ENCODE measurements around the gene RUNX3. TPM values are rescaled to one million over a fixed set of nuclear protein-coding genes. Genes with fewer than 3 reads are reported as not detected.

RUNX3 gene
- total and polyA plus RNA-seq, 2 donors (not counting 3 experiments of a cell fraction or from before 2014, with no cell fraction given) = not detected

DNA sequence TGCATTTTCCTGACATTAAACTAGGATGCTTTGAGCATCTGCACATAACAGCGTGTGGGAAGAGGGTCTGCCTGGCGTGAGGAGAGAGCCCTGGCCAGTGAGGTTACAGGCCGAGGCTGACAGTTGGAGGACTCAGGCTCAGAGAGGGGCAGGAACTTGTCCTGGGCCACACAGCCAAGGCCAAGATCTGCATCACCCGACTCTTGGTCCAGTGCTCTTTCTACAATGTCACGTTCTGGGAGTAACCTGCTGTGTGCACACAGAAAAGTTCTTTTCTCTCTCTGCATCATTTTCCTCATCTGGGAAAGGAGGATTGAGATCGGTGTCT, 42.8 kb upstream of the RUNX3 start:
- no TSS peak for BruUV-seq (replicated peaks)
- no peak overlapping the region for H2AFZ ChIP-seq (ENCODE audit: low read depth, low read length)
- no peak for DNase-seq (ENCODE audit: low read depth, low spot score)
- H3K27ac ChIP-seq (ENCODE audit: insufficient read depth, low read depth, low read length) = no peak overlapping the region
- no peaks in the 10 kb centered on the region for H3K79me2 ChIP-seq (ENCODE audit: control insufficient read depth, insufficient read depth, low read length)
- TF ChIP-seq JUN (IDR thresholded peaks at IDR 0.05; ENCODE audit: borderline replicate concordance, insufficient read depth, insufficient read length, low read depth) = no peak
- TF ChIP-seq EZH2 (IDR thresholded peaks at IDR 0.05; ENCODE audit: borderline replicate concordance, low read depth, low read length, severe bottlenecking) = no peak
- TF ChIP-seq GATA2 (IDR thresholded peaks at IDR 0.05; ENCODE audit: insufficient read depth, insufficient read length, low read depth, low read length) = no peak
- TF ChIP-seq, protein P1, sequence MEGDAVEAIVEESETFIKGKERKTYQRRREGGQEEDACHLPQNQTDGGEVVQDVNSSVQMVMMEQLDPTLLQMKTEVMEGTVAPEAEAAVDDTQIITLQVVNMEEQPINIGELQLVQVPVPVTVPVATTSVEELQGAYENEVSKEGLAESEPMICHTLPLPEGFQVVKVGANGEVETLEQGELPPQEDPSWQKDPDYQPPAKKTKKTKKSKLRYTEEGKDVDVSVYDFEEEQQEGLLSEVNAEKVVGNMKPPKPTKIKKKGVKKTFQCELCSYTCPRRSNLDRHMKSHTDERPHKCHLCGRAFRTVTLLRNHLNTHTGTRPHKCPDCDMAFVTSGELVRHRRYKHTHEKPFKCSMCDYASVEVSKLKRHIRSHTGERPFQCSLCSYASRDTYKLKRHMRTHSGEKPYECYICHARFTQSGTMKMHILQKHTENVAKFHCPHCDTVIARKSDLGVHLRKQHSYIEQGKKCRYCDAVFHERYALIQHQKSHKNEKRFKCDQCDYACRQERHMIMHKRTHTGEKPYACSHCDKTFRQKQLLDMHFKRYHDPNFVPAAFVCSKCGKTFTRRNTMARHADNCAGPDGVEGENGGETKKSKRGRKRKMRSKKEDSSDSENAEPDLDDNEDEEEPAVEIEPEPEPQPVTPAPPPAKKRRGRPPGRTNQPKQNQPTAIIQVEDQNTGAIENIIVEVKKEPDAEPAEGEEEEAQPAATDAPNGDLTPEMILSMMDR (IDR thresholded peaks at IDR 0.05; ENCODE audit: extremely low read depth in 1 of 2, insufficient read depth in 1 of 2, low read depth in 1 of 2, low read length in 2 of 2) = no peak
- TF ChIP-seq POLR2AphosphoS5 (IDR thresholded peaks at IDR 0.05; ENCODE audit: insufficient read depth, low read depth, low read length) = no peak
- H3K36me3 ChIP-seq (ENCODE audit: control insufficient read depth in 2 of 2, extremely low read depth in 1 of 2, insufficient read depth in 2 of 2, low read length in 2 of 2) = no peaks in the 10 kb centered on the region
- ChIA-PET CTCF (interaction anchor here (1.2 kb wide), 1 partner anchor 22 kb away, joined by 3 read pairs; no protein-coding TSS in a partner anchor), POLR2A (no interaction called here)
- intact Hi-C loops (cut with micrococcal nuclease) = no loop called here
- no peak overlapping the region for H3K9ac ChIP-seq (replicated peaks; ENCODE audit: extremely low read depth, insufficient read depth, low read length)
- no peaks in the 10 kb centered on the region for H4K20me1 ChIP-seq (replicated peaks; ENCODE audit: control insufficient read depth, extremely low read depth, insufficient read depth, low read length)
- H3K4me3 ChIP-seq (replicated peaks in 1 of 3; ENCODE audit: insufficient read depth in 1 of 3, low read depth in 1 of 3, low read length in 3 of 3) = no peak overlapping the region
- H3K9me1 ChIP-seq (replicated peaks; ENCODE audit: control insufficient read depth, extremely low read depth, insufficient read depth, low read length) = no peaks in the 10 kb centered on the region
- no peak overlapping the region for H3K4me2 ChIP-seq (ENCODE audit: insufficient read depth, low read length)
- dilution Hi-C loops (cut with MboI; ENCODE audit: extremely low pct_ligation_motif_present, low sequenced_read_pairs) = no loop called here
- peaks cover 3% of the 10 kb centered on the region for H3K9me3 ChIP-seq (replicated peaks; ENCODE audit: control insufficient read depth, insufficient read depth, low read length)
- peaks cover 2 to 4% of the 10 kb centered on the region in 2 experiments for H3K27me3 ChIP-seq (ENCODE audit: control insufficient read depth in 2 of 2, insufficient read depth in 2 of 2, low read length in 2 of 2)
- FAIRE-seq = no peak
- no peaks in the 10 kb centered on the region for H3K4me1 ChIP-seq (ENCODE audit: control insufficient read depth, extremely low read depth, insufficient read depth, low read length)
